Mammary epithelial cell (primary cell): ENCODE results near the gene AIF1.

Experiments
- EZH2 ChIP-seq: IDR thresholded peaks from 2 replicates; pipeline ENCODE4 v1.6.1; 2012; ENCODE audit warnings: low read length, inconsistent platforms, borderline replicate concordance
- TF ChIP-seq, protein P1 (sequence below), 2 donors: IDR thresholded peaks in 1 of 2; conservative IDR thresholded peaks in 1 of 2; 2 replicates each; pipeline ENCODE4 v1.5.1; 2011 to 2012; ENCODE audit warnings: inconsistent platforms in 2 of 2, low read length in 2 of 2, mild to moderate bottlenecking in 2 of 2, control low read depth in 1 of 2, low read depth in 1 of 2; ENCODE audit not compliant: insufficient read depth in 1 of 2; ENCODE audit errors: extremely low read depth in 1 of 2

DNA sequence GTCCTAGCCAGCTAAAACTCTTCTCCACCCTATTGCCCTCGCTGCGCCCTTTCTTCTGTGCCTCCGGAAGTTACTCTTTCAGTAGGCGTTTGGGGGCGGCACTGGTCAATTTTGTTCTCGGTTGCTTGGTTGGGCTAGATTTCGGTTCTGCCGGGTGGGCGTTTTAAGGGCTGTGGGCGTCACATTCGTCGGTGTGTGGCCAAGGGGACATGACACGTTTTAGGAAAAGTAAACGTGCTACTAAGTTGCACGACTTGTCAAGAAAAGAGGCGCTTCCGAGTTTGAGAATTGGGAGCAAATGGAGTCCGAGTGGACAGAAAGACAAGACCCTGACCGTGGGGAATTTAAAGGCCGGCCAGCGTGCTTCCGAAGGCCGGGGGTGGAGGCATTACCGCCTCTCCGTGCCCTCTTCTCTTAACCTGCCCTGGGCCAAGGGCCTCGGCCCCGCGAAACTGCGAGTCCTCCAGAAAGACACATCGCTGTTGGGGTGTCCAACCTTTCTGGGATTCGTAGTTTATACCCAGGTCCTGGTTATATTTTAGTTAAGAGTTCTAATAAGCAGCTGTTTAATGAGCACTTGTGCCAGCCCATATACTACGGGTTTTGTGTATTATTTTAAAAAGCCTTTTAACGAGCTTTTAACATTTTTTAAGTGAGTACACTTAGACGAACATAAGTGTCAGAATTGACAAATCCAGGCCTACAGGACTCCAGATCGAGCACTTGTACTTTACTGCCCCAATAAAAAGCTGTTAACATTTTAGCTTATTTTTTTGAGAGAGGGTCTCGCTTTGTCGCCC lies 38.1 kb downstream of the AIF1 start:
- TF ChIP-seq, protein P1, sequence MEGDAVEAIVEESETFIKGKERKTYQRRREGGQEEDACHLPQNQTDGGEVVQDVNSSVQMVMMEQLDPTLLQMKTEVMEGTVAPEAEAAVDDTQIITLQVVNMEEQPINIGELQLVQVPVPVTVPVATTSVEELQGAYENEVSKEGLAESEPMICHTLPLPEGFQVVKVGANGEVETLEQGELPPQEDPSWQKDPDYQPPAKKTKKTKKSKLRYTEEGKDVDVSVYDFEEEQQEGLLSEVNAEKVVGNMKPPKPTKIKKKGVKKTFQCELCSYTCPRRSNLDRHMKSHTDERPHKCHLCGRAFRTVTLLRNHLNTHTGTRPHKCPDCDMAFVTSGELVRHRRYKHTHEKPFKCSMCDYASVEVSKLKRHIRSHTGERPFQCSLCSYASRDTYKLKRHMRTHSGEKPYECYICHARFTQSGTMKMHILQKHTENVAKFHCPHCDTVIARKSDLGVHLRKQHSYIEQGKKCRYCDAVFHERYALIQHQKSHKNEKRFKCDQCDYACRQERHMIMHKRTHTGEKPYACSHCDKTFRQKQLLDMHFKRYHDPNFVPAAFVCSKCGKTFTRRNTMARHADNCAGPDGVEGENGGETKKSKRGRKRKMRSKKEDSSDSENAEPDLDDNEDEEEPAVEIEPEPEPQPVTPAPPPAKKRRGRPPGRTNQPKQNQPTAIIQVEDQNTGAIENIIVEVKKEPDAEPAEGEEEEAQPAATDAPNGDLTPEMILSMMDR (conservative IDR thresholded peaks at IDR 0.05 in 1 of 2, IDR thresholded peaks at IDR 0.05 in 1 of 2; ENCODE audit: extremely low read depth in 1 of 2, insufficient read depth in 1 of 2, low read depth in 1 of 2, low read length in 2 of 2) = peak in 1 of 2 donors; percentile 1
- TF ChIP-seq EZH2 = no peak
